Upper lobe of left lung (tissue), 4 donors: ENCODE results near the gene OSCP1.

ENCODE experiments used
- CTCF ChIP-seq, 6 experiments: fragments of 450-650 bp in 4 of 6; fragments of 200-600 bp in 2 of 6; sonication (generic) in 2 of 6; IDR thresholded peaks; one replicate each; pipeline ENCODE4 v1.5.1; 2016 to 2019; ENCODE audit warnings: antibody characterized with exemption in 6 of 6
- EP300 ChIP-seq, 4 donors: sonication (generic); formaldehyde crosslinking; IDR thresholded peaks; one replicate each; pipeline ENCODE4 v1.5.1; 2017; ENCODE audit warnings: antibody characterized with exemption in 4 of 4, control low read depth in 2 of 4
- POLR2AphosphoS5 ChIP-seq, 2 donors: sonication (generic); formaldehyde crosslinking; IDR thresholded peaks; one replicate each; pipeline ENCODE4 v1.5.1; 2017; ENCODE audit warnings: antibody characterized with exemption in 2 of 2

- TF ChIP-seq CTCF (IDR thresholded peaks at IDR 0.05) (no peak), POLR2AphosphoS5 (IDR thresholded peaks at IDR 0.05) (no peak), EP300 (IDR thresholded peaks at IDR 0.05) (no peak)
These were observed 6.2 kb upstream of the OSCP1 start for GRCh38 chr1:36456391-36456928.
